ENCODE data around the gene MGA.

Gene MGA

DNA sequence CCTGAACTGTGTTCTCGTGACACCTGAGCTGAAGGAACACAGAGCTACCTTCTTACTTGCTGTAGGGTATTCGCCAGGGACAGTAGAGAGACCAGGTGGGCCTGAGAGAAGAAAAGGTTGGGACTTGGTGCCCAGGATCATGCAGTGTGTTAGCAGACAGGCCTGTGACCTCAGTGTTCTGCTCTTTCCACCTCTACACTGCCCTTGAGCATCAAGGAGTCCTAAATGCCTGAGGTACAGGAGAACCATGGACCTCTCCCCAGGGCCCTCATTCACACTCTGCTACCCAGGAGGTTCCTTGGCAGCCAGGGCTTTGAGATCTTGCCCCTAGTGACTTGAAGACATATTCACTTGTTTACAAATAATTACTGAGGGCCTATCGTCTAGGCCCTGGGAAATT is 145.5 kb downstream of the MGA start:
- Mint-ChIP-seq H3K9me3 (no peaks in the 10 kb centered on the region), H3K36me3 (peaks cover 8% of the 10 kb centered on the region), H3K27ac (no peak overlapping the region), H3K4me3 (no peak overlapping the region), H3K4me1 (peaks cover 3% of the 10 kb centered on the region), H3K27me3 (no peaks in the 10 kb centered on the region)
- ATAC-seq (ENCODE audit: low read depth) = no peak
- DNase-seq (ENCODE audit: low spot score in 2 of 2) = no peak

- H3K9me3 Mint-ChIP-seq = no peaks in the 10 kb centered on the region
- DNase-seq (ENCODE audit: low spot score in 2 of 2) (no peak), ATAC-seq (ENCODE audit: low read depth) (no peak)
- H3K27ac Mint-ChIP-seq = no peak overlapping the region
- no peak overlapping the region for H3K4me3 Mint-ChIP-seq
- H3K27me3 Mint-ChIP-seq = no peaks in the 10 kb centered on the region
- no peaks in the 10 kb centered on the region for H3K36me3 Mint-ChIP-seq
- H3K4me1 Mint-ChIP-seq = peaks cover 5% of the 10 kb centered on the region
These were observed 146.3 kb downstream of the MGA start for GRCh38 chr15:41806291-41807181.

GRCh38 chr15:41809121-41809520 is 148.9 kb downstream of the MGA start:
- Mint-ChIP-seq H3K4me3 (no peak overlapping the region), H3K9me3 (no peaks in the 10 kb centered on the region), H3K36me3 (peaks cover 2% of the 10 kb centered on the region), H3K27me3 (no peaks in the 10 kb centered on the region), H3K4me1 (peaks cover 5% of the 10 kb centered on the region), H3K27ac (no peak overlapping the region)
- no peak for ATAC-seq (ENCODE audit: low read depth)
- no peak for DNase-seq (ENCODE audit: low spot score in 2 of 2)

- ATAC-seq (ENCODE audit: low read depth) (no peak), DNase-seq (ENCODE audit: low spot score in 2 of 2) (no peak)
- Mint-ChIP-seq H3K36me3 (peaks cover 6% of the 10 kb centered on the region), H3K27me3 (no peaks in the 10 kb centered on the region), H3K9me3 (no peaks in the 10 kb centered on the region), H3K27ac (no peak overlapping the region), H3K4me3 (no peak overlapping the region), H3K4me1 (peaks cover 5% of the 10 kb centered on the region)
These were observed 149.5 kb downstream of the MGA start for GRCh38 chr15:41809526-41810220.

DNA sequence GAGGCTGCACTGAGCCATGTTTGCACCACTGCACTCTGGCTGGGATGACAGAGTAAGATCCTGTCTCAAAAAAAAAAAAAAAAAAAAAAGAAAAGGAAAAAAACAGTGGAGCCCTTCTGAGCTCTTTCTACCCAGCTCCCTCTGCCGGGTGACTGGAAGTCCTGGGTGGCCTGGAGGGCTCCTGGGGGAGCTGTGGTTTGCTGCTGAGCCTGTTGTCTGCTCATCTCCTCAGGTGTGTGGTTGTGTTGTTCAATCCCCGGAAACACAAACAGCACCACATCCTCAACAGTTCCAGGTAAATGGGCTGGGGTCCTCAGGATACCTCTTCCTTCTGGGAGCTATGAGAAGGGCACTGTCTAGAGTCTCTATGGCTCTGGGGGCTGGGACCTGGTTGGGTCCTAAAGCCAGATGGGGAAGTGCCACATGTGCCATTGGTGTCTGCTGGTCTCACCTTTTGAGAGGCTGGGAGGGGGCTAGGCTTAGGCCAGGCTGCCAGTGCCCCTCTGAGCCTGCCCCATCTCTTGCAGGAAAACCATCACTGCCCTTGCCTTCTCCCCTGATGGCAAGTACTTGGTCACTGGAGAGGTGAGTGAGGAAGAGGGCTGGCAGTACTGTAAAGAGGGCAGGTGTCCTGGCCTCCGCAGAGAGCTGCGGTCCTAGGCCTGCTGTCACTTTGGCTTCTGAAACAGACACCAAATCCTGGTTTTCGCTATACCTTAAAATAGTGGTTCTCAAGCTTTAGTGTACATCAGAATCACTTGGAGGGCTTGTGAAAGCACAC is 150.6 kb downstream of the MGA start:
- ATAC-seq (ENCODE audit: low read depth) = no peak

DNA sequence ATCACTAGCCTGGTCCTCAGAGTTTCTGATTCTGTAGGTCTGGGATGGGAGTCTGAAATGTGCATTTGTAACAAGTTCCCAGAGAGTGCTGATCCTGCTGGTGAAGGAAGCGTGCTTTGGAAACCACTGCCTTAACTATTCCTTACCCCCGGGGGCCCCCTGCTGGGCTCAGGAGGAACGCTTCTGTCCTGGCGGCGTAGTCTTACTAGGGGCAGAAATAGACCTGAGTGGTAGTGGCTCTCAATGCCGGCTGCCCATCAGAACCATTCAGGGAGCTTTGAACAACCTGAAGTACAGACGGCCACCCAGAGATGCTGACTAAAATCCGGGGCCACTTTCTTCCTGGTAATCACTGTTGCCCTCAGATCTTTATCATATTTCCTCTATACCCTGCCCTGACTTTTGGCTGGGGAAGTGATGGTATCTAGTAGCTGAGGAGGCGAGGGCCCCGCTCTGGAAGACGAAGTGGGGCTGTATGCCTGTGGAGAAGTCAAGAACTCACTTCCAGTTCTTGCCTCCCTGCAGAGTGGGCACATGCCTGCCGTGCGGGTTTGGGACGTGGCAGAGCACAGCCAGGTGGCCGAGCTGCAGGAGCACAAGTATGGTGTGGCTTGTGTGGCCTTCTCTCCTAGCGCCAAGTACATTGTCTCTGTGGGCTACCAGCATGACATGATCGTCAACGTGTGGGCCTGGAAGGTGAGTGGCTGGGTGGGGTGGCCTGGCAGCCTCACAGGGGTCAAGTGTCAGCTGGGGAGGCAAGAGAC is 151.4 kb downstream of the MGA start:
- Mint-ChIP-seq H3K4me3 (no peak overlapping the region), H3K27ac (no peak overlapping the region), H3K9me3 (no peaks in the 10 kb centered on the region), H3K4me1 (peaks cover 5% of the 10 kb centered on the region), H3K36me3 (peaks cover 10% of the 10 kb centered on the region), H3K27me3 (no peaks in the 10 kb centered on the region)
- peak; percentile 71 for DNase-seq (ENCODE audit: low spot score in 2 of 2)
- peak; percentile 95 for ATAC-seq (ENCODE audit: low read depth)

More for the DNA sequence above, 150.6 kb downstream of the MGA start:
- H3K4me1 Mint-ChIP-seq = peaks cover 5% of the 10 kb centered on the region
- H3K4me3 Mint-ChIP-seq = no peak overlapping the region
- no peaks in the 10 kb centered on the region for H3K27me3 Mint-ChIP-seq
- H3K36me3 Mint-ChIP-seq = peaks cover 8% of the 10 kb centered on the region
- DNase-seq (ENCODE audit: low spot score in 2 of 2) = no peak
- no peak overlapping the region for H3K27ac Mint-ChIP-seq
- H3K9me3 Mint-ChIP-seq = no peaks in the 10 kb centered on the region

DNA sequence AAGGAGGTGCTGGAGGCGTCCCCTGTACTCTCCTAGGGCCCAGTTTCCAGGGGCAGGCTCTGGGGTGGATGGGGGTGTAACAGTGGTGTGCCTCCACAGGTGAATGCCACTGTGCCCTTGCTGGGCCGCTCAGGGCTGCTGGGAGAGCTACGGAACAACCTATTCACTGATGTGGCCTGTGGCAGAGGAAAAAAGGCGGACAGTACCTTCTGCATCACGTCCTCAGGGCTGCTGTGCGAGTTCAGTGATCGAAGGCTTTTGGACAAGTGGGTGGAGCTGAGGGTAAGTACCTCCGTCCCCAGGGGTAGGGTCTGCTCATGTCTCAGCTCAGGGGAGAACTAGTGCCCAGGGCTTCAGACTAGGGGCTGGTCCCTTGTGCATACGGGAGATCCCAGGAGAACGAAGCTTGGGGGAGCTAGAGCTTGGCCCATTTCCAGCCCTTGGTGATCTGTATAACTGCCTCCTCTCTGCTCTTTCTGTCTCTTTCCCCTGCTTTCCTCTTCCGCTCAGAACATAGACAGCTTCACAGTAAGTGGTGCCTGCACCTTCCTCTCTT is 152.7 kb downstream of the MGA start:
- H3K9me3 Mint-ChIP-seq = no peaks in the 10 kb centered on the region
- H3K36me3 Mint-ChIP-seq = peaks cover 10% of the 10 kb centered on the region
- H3K4me3 Mint-ChIP-seq = no peak overlapping the region
- ATAC-seq (ENCODE audit: low read depth) (no peak), DNase-seq (ENCODE audit: low spot score in 2 of 2) (no peak)
- H3K27ac Mint-ChIP-seq = no peak overlapping the region
- H3K27me3 Mint-ChIP-seq = no peaks in the 10 kb centered on the region
- H3K4me1 Mint-ChIP-seq = peaks cover 5% of the 10 kb centered on the region

DNA sequence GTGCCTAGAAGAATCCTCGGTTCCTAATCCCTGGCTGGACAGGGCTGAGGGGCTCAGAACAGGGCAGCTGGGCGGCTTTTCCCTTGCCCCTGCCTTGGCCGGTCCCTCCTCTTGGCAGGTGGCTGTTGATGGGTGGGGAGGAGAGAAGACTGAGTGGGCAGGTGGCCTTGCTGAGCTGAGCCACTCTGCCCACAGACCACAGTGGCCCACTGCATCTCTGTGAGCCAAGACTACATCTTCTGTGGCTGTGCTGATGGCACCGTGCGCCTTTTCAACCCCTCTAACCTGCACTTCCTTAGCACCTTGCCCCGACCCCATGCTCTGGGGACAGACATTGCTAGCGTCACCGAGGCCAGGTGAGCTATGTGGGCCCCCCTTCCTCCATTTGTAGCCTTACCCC is 153.2 kb downstream of the MGA start:
- no peak overlapping the region for H3K27ac Mint-ChIP-seq
- no peaks in the 10 kb centered on the region for H3K27me3 Mint-ChIP-seq
- no peak for ATAC-seq (ENCODE audit: low read depth)
- no peaks in the 10 kb centered on the region for H3K9me3 Mint-ChIP-seq
- H3K36me3 Mint-ChIP-seq = peaks cover 10% of the 10 kb centered on the region
- H3K4me3 Mint-ChIP-seq = no peak overlapping the region
- H3K4me1 Mint-ChIP-seq = peaks cover 5% of the 10 kb centered on the region
- DNase-seq (ENCODE audit: low spot score in 2 of 2) = no peak

GRCh38 chr15:41814534-41814933 is 154.3 kb downstream of the MGA start:
- Mint-ChIP-seq H3K27ac (no peak overlapping the region), H3K27me3 (no peaks in the 10 kb centered on the region), H3K36me3 (peaks cover 15% of the 10 kb centered on the region)

GRCh38 chr15:41816788-41817187 is 156.6 kb downstream of the MGA start:
- Mint-ChIP-seq H3K27me3 (no peaks in the 10 kb centered on the region), H3K4me1 (no peaks in the 10 kb centered on the region), H3K9me3 (no peaks in the 10 kb centered on the region), H3K4me3 (no peak overlapping the region), H3K27ac (no peak overlapping the region), H3K36me3 (peaks cover 18% of the 10 kb centered on the region)
- DNase-seq (ENCODE audit: low spot score in 2 of 2) (no peak), ATAC-seq (ENCODE audit: low read depth) (no peak)

More at GRCh38 chr15:41814534-41814933, 154.3 kb downstream of the MGA start:
- no peak for ATAC-seq (ENCODE audit: low read depth)
- peaks cover 5% of the 10 kb centered on the region for H3K4me1 Mint-ChIP-seq
- H3K9me3 Mint-ChIP-seq = no peaks in the 10 kb centered on the region
- DNase-seq (ENCODE audit: low spot score in 2 of 2) = no peak
- H3K4me3 Mint-ChIP-seq = no peak overlapping the region

DNA sequence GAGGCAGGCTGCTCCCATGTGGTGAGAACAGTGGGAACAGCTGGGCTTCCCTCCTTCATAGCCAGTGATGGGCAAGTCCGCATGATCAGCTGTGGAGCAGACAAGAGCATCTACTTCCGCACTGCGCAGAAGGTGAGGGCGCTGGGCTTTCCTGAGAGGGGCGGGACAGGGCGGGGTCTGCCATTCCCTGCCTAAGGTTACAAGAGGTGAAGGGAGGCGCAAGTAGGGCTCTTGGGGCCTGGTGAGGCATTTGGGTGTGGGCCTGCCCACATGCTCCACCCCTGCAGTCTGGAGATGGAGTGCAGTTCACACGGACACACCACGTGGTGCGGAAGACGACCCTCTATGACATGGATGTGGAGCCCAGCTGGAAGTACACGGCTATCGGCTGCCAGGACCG is 157.1 kb downstream of the MGA start:
- H3K4me3 Mint-ChIP-seq = no peak overlapping the region
- H3K27me3 Mint-ChIP-seq = no peaks in the 10 kb centered on the region
- H3K36me3 Mint-ChIP-seq = peaks cover 18% of the 10 kb centered on the region
- no peak overlapping the region for H3K27ac Mint-ChIP-seq
- H3K9me3 Mint-ChIP-seq = no peaks in the 10 kb centered on the region
- ATAC-seq (ENCODE audit: low read depth) = no peak
- DNase-seq (ENCODE audit: low spot score in 2 of 2) = no peak
- H3K4me1 Mint-ChIP-seq = no peaks in the 10 kb centered on the region

- ATAC-seq (ENCODE audit: low read depth) (no peak), DNase-seq (ENCODE audit: low spot score in 2 of 2) (no peak)
- no peaks in the 10 kb centered on the region for H3K27me3 Mint-ChIP-seq
- H3K4me3 Mint-ChIP-seq = no peak overlapping the region
- H3K9me3 Mint-ChIP-seq = no peaks in the 10 kb centered on the region
- H3K27ac Mint-ChIP-seq = no peak overlapping the region
- H3K36me3 Mint-ChIP-seq = peaks cover 18% of the 10 kb centered on the region
- H3K4me1 Mint-ChIP-seq = no peaks in the 10 kb centered on the region
These were observed 157.6 kb downstream of the MGA start for GRCh38 chr15:41817781-41818180.

DNA sequence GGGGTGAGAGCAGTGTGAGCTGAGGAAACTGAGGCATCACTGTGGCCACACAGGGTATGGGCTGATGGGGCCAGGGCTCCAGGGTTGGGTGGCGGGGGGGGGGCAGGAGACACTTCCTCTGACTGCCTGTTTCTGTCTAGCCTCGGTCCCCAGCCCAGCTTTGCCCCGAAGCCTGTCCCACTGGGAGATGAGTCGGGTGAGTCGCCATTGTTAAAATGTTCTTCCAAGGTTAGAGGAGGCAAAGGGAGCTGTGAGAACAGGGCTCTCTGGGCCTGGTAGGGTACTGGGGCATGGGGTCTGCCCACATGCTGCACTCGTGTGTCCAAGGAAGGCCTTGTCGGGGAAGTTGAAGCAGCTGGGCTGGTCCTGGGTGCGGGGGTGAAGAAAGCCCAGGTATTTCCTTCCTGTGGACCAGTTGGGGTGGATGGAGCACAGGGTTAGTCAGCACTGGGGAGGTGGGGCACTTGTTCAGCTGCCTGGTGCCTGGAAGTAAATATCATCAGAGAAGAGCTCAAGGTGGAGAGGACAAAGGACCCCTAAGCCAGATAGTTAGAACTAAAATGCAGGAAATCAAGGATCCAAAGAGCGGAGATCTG is 159.3 kb downstream of the MGA start:
- Mint-ChIP-seq H3K4me3 (no peak overlapping the region), H3K9me3 (no peaks in the 10 kb centered on the region), H3K27ac (no peak overlapping the region), H3K27me3 (no peaks in the 10 kb centered on the region), H3K36me3 (peaks cover 14% of the 10 kb centered on the region), H3K4me1 (no peaks in the 10 kb centered on the region)
- ATAC-seq (ENCODE audit: low read depth) = no peak
- DNase-seq (ENCODE audit: low spot score in 2 of 2) = no peak
